ENCODE data around the gene POLR2A.

GRCh38 chr17:7468290-7468689 is 15.9 kb upstream of the POLR2A start:
- TF ChIP-seq CTCF (IDR thresholded peaks at IDR 0.05; ENCODE audit: low read depth, low read length, missing input control), result no peak
- TF ChIP-seq RAD21 (IDR thresholded peaks at IDR 0.05), result no peak
- TF ChIP-seq JUND (IDR thresholded peaks at IDR 0.05), result no peak
- no peak for TF ChIP-seq ZBTB33 (IDR thresholded peaks at IDR 0.05)
- no peak for TF ChIP-seq TAF1 (conservative IDR thresholded peaks at IDR 0.05)
- TF ChIP-seq SP1 (IDR thresholded peaks at IDR 0.05), result no peak

Measured in liver (tissue), 3 donors.